GM23248 (cell line): ENCODE data around the gene TEAD2.

Source experiments
- EZH2 ChIP-seq: fragments of 200-600 bp; sonication (generic); IDR thresholded peaks from 2 replicates; pipeline ENCODE4 v1.6.1; 2018; ENCODE audit warnings: antibody characterized with exemption, mild to moderate bottlenecking; ENCODE audit not compliant: insufficient read depth, poor library complexity, severe bottlenecking
- EZH2phosphoT487 ChIP-seq: fragments of 200-600 bp; sonication (generic); IDR thresholded peaks from 2 replicates; pipeline ENCODE4 v1.6.1; 2018; ENCODE audit warnings: antibody characterized with exemption, moderate library complexity, mild to moderate bottlenecking, low read depth; ENCODE audit not compliant: insufficient read depth

DNA sequence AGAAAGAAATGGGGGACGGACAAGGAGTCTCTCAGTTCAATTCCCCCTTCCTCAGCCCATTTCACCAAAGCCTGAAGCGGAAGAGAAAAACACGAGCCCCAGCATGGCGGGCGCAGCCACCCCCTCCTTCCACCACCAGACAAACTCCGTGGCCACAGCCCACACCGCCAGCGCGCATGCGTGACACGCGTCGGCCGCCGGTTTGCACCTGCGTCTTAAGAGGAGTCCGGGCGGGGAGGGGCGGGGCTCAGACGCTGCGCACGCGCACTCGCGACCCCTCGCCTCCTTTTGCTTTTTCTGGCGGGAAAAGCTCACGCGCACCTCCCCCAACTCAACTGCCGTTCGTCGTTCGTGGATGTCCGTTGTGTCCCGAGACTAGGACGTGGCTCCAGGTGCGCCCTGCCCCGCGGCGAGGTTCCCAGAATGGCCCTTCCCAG is 25.7 kb upstream of the TEAD2 start, which contains the start of gene KASH5:
- no peak for TF ChIP-seq EZH2
- no peak for TF ChIP-seq EZH2phosphoT487
